ENCODE data around the gene CCNG2.

CCNG2 gene

GRCh38 chr4:77175201-77175611 lies 18.2 kb downstream of the CCNG2 start:
- DNase-seq (ENCODE audit: insufficient read length, low spot score) (no peak), FAIRE-seq (no peak)
- TF ChIP-seq CTCF (IDR thresholded peaks at IDR 0.05; ENCODE audit: insufficient read depth, missing control alignments): no peak

GRCh38 chr4:77176640-77177039 lies 19.6 kb downstream of the CCNG2 start:
- no peak for DNase-seq (ENCODE audit: insufficient read length, low spot score)
- no peak for FAIRE-seq
- TF ChIP-seq CTCF (IDR thresholded peaks at IDR 0.05; ENCODE audit: insufficient read depth, missing control alignments): no peak

GRCh38 chr4:77177199-77177598 lies 20.2 kb downstream of the CCNG2 start:
- FAIRE-seq (peak; percentile 99), DNase-seq (ENCODE audit: insufficient read length, low spot score) (peak; percentile 53)
- no peak for TF ChIP-seq CTCF (IDR thresholded peaks at IDR 0.05; ENCODE audit: insufficient read depth, missing control alignments)

- no peak for DNase-seq (ENCODE audit: insufficient read length, low spot score)
- no peak for TF ChIP-seq CTCF (IDR thresholded peaks at IDR 0.05; ENCODE audit: insufficient read depth, missing control alignments)
- FAIRE-seq: peak; percentile 77
These were observed 21.6 kb downstream of the CCNG2 start for GRCh38 chr4:77178560-77178959.

- no peak for FAIRE-seq
These were observed 22.5 kb downstream of the CCNG2 start for GRCh38 chr4:77179519-77179918.

GRCh38 chr4:77181720-77182119 lies 24.7 kb downstream of the CCNG2 start:
- FAIRE-seq (no peak), DNase-seq (ENCODE audit: insufficient read length, low spot score) (no peak)
- no peak for TF ChIP-seq CTCF (IDR thresholded peaks at IDR 0.05; ENCODE audit: insufficient read depth, missing control alignments)

More at GRCh38 chr4:77179519-77179918, 22.5 kb downstream of the CCNG2 start:
- DNase-seq (ENCODE audit: insufficient read length, low spot score): no peak
- no peak for TF ChIP-seq CTCF (IDR thresholded peaks at IDR 0.05; ENCODE audit: insufficient read depth, missing control alignments)

GRCh38 chr4:77183777-77184420 lies 26.9 kb downstream of the CCNG2 start:
- DNase-seq (ENCODE audit: insufficient read length, low spot score) (no peak), FAIRE-seq (no peak)
- no peak for TF ChIP-seq CTCF (IDR thresholded peaks at IDR 0.05; ENCODE audit: insufficient read depth, missing control alignments)

All from D721Med (cell line).